Spinal cord (tissue), 10 donors: ENCODE measurements around the gene CNNM2. TPM values are rescaled to one million over a fixed set of nuclear protein-coding genes. Genes with fewer than 3 reads are reported as not detected.

ENCODE experiments used
- DNase-seq, 6 donors: peaks; one replicate each; pipeline versions ENCODE4 v3.0.0 to v3.0.0-alpha.2; 2013 to 2015; ENCODE audit warnings: low spot score in 6 of 6, low read depth in 4 of 6
- H3K27ac ChIP-seq: one replicate; pipeline ENCODE4 v1.5.1; 2013; ENCODE audit warnings: low read depth, low read length, control low read depth
- H3K27me3 ChIP-seq: one replicate; pipeline ENCODE4 v1.6.1; 2013; ENCODE audit warnings: low read length; ENCODE audit not compliant: control insufficient read depth, insufficient read depth
- H3K36me3 ChIP-seq: one replicate; pipeline ENCODE4 v1.6.1; 2013; ENCODE audit warnings: low read length; ENCODE audit not compliant: control insufficient read depth, insufficient read depth
- H3K4me1 ChIP-seq: one replicate; pipeline ENCODE4 v1.6.1; 2013; ENCODE audit warnings: low read length; ENCODE audit not compliant: control insufficient read depth, insufficient read depth
- H3K4me3 ChIP-seq: one replicate; pipeline ENCODE4 v1.5.1; 2013; ENCODE audit warnings: low read depth, low read length, control low read depth
- H3K9me3 ChIP-seq: one replicate; pipeline ENCODE4 v1.6.1; 2013; ENCODE audit warnings: low read length; ENCODE audit not compliant: control insufficient read depth, insufficient read depth
- WGBS: methylation state at CpG from one replicate; pipeline ENCODE4 v1.1.5; 2013; ENCODE audit warnings: missing lambda C conversion rate; ENCODE audit not compliant: insufficient coverage; 5-methylcytosine and 5-hydroxymethylcytosine counted together
- polyA plus RNA-seq, 2 donors: library from polyadenylated mRNA; unstranded; fragments of 120-200 nt; gene quantifications; one replicate each; pipeline ENCODE4 v1.2.1, GENCODE V29; 2013; ENCODE audit not compliant: insufficient read length in 2 of 2
- total RNA-seq, 2 donors: library from RNA; depleted of rRNA in 1 of 2; stranded (reverse); fragments of 120-200 nt in 1 of 2; fragments of >200 nt in 1 of 2; gene quantifications; one replicate each; pipeline versions ENCODE4 v1.2.3 to v1.2.4, GENCODE V29; 2013 to 2014
- donor health status: healthy.

The CNNM2 gene
- total and polyA plus RNA-seq, 4 donors, result 9.5 to 13.8 (median 12.8) TPM

DNA sequence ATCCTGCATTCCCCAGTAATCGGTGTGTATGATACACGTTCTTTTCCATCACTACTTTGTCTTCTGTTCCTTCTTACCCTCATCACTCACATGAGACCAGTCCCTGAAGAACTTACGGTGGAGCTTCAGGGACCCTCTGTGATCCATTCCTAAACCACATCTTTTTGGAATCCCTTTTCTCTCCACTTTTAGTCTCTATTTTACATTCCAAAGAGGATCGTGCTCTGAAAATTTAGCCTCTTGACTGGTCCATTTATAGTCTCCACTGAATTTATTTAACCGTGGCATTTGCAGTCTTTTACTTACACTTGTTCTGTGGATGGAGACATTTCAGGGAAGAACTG, 165.9 kb downstream of the CNNM2 start:
- DNase-seq, result no peak
- 95% methylated on average over 4 of the region's 5 CpGs for WGBS
- H3K27me3 ChIP-seq, result no peaks in the 10 kb centered on the region
- no peak overlapping the region for H3K4me3 ChIP-seq
- H3K27ac ChIP-seq, result no peak overlapping the region
- H3K9me3 ChIP-seq, result no peaks in the 10 kb centered on the region
- no peaks in the 10 kb centered on the region for H3K4me1 ChIP-seq
- peaks cover 29% of the 10 kb centered on the region for H3K36me3 ChIP-seq

DNA sequence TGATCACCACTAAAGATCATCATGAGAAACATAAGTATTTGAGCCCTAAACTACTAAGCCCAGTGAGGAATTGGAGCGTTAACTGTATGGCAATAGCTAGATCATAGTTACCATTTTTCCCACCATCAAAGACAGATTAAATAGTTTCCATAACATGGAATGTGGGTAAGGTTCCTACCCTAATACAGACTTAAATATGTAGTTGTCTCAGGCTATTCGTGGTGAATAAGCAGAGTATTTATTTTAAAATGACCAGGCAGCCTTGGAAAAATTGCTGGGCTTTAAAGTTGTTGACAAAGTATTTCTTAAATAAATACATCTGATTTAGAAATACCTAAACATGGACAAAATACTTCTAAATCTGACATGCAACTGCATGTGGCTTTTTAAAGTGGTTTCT, 168.2 kb downstream of the CNNM2 start:
- DNase-seq, result no peak
- H3K27me3 ChIP-seq, result no peaks in the 10 kb centered on the region
- no peak overlapping the region for H3K27ac ChIP-seq
- H3K4me1 ChIP-seq, result no peaks in the 10 kb centered on the region
- H3K36me3 ChIP-seq, result peaks cover 27% of the 10 kb centered on the region
- no peak overlapping the region for H3K4me3 ChIP-seq
- no peaks in the 10 kb centered on the region for H3K9me3 ChIP-seq
- WGBS, result no CpG with 5 or more reads among the region's 2 CpGs

DNA sequence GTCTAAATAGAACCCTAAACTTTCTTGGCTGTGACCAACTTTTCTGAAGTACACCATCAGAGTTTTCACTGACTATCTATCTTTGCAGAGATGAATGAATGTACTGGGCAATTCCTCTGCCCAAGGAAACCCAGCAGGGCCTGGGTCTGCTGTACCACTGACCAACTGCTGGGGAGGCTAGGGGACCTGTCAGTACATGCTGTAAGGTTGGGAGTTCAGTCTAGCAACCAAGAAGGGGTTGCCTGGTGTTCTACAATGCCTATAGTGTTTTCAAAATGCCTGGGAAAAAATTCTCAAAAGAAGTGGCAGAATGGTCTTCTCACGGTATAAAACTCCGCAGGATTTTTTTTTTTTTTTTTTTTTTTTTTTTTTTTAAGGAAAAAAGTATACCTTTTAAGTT, 168.7 kb downstream of the CNNM2 start:
- Histone ChIP-seq H3K9me3 (no peaks in the 10 kb centered on the region), H3K27ac (no peak overlapping the region), H3K36me3 (peaks cover 28% of the 10 kb centered on the region), H3K4me3 (no peak overlapping the region), H3K27me3 (no peaks in the 10 kb centered on the region), H3K4me1 (no peaks in the 10 kb centered on the region)
- WGBS, result no CpG with 5 or more reads among the region's 2 CpGs
- no peak for DNase-seq

DNA sequence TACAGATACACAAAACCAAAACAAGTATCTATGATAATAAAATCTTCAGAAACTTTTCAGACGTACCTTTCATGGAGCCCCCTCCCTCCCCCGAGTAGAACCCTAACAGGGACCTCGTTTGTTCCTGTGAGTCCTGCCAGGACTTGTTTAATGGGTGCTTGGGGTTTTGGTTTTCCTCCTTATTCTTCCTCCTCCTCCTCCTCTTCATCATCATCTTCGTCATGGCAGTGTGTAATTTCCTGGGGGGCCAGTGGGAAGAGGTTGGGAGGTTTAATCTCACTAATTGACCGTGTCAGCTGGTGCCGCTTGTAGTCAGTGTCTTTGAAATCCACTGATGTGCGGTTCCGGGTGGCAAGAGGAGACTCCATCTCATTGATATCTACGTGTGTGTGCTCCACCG, 171.4 kb downstream of the CNNM2 start:
- Histone ChIP-seq H3K4me1 (no peaks in the 10 kb centered on the region), H3K4me3 (no peak overlapping the region), H3K27me3 (no peaks in the 10 kb centered on the region), H3K27ac (no peak overlapping the region), H3K36me3 (peaks cover 24% of the 10 kb centered on the region), H3K9me3 (no peaks in the 10 kb centered on the region)
- DNase-seq, result no peak
- WGBS, result 90% methylated on average over 6 of the region's 10 CpGs

DNA sequence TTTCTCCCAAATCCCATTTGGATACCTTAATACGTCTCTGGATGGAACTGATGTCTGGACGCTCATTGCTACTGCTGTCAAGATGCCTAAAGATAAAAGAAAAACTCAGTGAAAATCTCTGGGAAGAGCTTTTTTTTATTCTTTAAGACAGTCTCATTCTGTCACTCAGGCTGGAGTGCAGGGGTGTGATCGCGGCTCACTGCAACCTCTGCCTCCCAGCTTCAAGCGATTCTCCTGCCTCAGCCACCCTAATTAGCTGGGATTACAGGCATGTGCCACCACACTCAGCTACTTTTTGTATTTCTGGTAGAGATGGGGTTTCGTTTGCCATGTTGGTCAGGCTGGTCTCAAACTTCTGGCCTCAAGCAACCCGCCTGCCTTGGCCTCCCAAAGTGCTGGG, 172.8 kb downstream of the CNNM2 start:
- Histone ChIP-seq H3K4me1 (no peaks in the 10 kb centered on the region), H3K36me3 (peaks cover 23% of the 10 kb centered on the region), H3K27ac (no peak overlapping the region), H3K9me3 (no peaks in the 10 kb centered on the region), H3K27me3 (no peaks in the 10 kb centered on the region), H3K4me3 (no peak overlapping the region)
- DNase-seq, result no peak
- 95% methylated on average over 4 of the region's 7 CpGs for whole genome bisulfite sequencing

DNA sequence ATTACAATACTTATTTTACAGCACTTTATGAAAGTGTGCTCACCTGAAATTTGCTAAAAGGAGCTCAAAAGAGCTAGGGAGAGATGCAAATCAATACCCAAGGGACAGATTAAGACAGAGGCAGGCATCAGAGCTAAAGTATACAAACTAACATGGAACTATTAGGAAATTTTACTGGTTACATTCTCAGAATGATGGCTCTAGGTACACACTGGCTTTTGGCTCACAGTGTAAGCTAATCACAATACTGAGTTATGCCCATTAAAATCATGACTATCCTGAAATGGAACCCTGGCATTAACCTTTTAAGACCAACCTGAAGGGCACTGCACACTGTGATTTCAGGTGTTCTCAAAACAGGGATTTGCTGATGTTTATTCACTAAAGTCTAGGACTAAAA, 176.9 kb downstream of the CNNM2 start:
- H3K36me3 ChIP-seq, result peaks cover 11% of the 10 kb centered on the region
- no peak overlapping the region for H3K4me3 ChIP-seq
- no peak overlapping the region for H3K27ac ChIP-seq

DNA sequence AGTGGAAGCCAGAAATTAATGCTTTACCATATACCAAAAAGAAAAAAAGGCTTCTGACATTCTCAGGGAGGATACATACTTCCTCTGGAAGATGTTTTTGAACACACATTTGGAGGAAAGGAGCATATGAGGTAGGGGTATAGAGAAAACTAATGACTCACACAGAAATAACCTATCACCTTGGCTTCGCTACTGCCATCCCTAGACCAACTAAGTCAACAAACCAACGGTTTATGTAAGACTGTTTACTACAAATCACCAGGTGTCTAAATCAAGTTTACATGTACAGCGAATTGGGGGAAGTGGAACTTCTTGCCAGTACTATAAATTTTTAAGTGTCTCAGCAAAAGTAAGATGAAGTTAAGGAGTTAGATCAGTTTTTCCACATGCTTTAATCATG, 178.0 kb downstream of the CNNM2 start:
- Histone ChIP-seq H3K4me3 (no peak overlapping the region), H3K36me3 (peaks cover 9% of the 10 kb centered on the region), H3K9me3 (no peaks in the 10 kb centered on the region), H3K4me1 (no peaks in the 10 kb centered on the region), H3K27me3 (no peaks in the 10 kb centered on the region), H3K27ac (no peak overlapping the region)
- DNase-seq, result no peak
- no CpG with 5 or more reads among the region's 3 CpGs for WGBS

More for the DNA sequence above, 176.9 kb downstream of the CNNM2 start:
- Histone ChIP-seq H3K9me3 (no peaks in the 10 kb centered on the region), H3K27me3 (no peaks in the 10 kb centered on the region), H3K4me1 (no peaks in the 10 kb centered on the region)
- DNase-seq, result no peak

DNA sequence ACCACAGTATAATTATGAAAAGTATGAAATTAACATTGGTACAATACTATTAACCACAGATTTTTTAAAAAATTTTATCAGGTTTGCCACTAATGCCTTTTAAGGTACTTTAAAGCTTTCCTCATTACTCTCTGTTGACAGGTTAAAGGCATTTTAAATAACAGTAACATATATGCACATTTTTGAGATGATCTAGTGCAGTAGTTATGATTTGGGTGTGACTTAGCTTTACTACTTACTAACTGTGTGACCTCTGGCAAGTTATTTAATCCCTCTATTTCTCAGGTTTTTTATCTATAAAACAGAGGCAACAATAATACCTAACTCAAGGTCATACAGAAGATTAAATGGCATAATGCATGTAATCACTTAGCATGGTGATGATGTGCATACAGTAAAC, 180.1 kb downstream of the CNNM2 start:
- no peak overlapping the region for H3K4me3 ChIP-seq
- no peak overlapping the region for H3K27ac ChIP-seq
- no peak for DNase-seq
- H3K36me3 ChIP-seq, result peaks cover 5% of the 10 kb centered on the region
- H3K9me3 ChIP-seq, result no peaks in the 10 kb centered on the region
- H3K4me1 ChIP-seq, result no peaks in the 10 kb centered on the region
- no peaks in the 10 kb centered on the region for H3K27me3 ChIP-seq

DNA sequence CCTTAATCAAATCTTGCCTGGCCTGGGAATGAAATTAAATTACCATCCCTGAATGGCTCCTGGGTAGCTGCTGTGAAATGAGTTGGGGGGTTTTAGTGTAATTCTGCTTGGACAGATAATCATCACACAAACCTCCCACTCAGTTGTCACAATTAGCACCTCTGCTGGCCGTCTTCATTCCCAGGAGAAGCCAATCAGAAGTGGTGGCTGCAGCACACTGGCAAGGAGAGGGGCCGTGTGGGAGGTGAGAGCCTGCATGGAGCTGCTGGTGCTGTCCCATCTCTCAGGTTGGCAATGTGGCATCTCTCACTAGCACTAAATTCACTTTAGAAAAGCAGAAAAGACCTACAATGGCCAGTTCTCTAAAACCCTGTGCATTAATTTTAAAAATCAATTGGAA, 182.5 kb downstream of the CNNM2 start:
- H3K4me1 ChIP-seq, result no peaks in the 10 kb centered on the region
- WGBS, result 75% methylated on average over 1 of the region's 2 CpGs
- DNase-seq, result no peak
- no peaks in the 10 kb centered on the region for H3K9me3 ChIP-seq
- no peak overlapping the region for H3K27ac ChIP-seq
- H3K4me3 ChIP-seq, result no peak overlapping the region
- H3K27me3 ChIP-seq, result no peaks in the 10 kb centered on the region
- peaks cover 7% of the 10 kb centered on the region for H3K36me3 ChIP-seq

DNA sequence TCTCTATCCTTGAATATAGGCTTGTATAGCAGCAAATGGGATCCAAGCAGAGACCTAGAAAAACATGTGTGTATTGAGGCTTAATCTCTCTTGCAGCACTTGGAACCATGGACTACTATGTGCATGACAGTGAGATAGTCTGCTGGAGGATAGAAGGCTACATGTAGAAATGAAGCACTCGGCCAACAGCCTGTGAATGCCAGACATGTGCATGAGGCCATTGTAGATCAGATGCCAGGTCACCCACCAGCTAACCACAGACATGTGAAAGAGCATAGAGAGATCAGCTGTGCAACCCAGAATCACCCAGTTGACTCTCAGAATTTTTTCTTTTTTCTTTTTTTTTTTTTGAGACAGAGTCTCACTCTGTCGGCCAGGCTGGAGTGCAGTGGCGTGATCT, 184.1 kb downstream of the CNNM2 start:
- no peaks in the 10 kb centered on the region for H3K27me3 ChIP-seq
- WGBS, result 80% methylated on average over 1 of the region's 3 CpGs

DNA sequence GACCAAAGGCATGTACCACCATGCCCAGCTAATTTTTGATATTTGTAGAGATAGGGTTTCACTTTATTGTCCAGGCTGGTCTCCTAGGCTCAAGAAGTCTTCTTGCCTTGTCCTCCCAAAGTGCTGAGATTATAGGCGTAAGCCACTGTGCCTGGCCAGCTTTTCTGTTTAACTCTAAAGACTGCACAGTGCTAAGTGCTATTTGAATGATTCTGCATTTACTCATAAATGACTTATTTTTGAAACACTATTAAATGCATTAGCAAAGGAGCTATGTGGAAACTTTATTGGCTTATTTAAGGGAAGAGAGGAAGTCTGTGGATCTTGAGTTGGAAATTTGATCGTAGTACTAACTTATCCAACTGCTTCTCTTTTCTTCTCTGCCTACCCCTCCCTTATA, 185.9 kb downstream of the CNNM2 start:
- WGBS, result no CpG with 5 or more reads among the region's 2 CpGs
- peaks cover 7% of the 10 kb centered on the region for H3K36me3 ChIP-seq
- H3K4me3 ChIP-seq, result no peak overlapping the region
- H3K27ac ChIP-seq, result no peak overlapping the region
- H3K4me1 ChIP-seq, result no peaks in the 10 kb centered on the region
- H3K9me3 ChIP-seq, result no peaks in the 10 kb centered on the region
- H3K27me3 ChIP-seq, result no peaks in the 10 kb centered on the region
- no peak for DNase-seq

More for the DNA sequence above, 184.1 kb downstream of the CNNM2 start:
- Histone ChIP-seq H3K27ac (no peak overlapping the region), H3K4me3 (no peak overlapping the region), H3K36me3 (peaks cover 7% of the 10 kb centered on the region), H3K4me1 (no peaks in the 10 kb centered on the region), H3K9me3 (no peaks in the 10 kb centered on the region)
- DNase-seq, result no peak
